ENCODE measurements around the gene ARG1. TPM values are rescaled to one million over a fixed set of nuclear protein-coding genes. Genes with fewer than 3 reads are reported as not detected.

Gene ARG1
- total RNA-seq, 1 experiment from 2014 or later, result 0.69 TPM

DNA sequence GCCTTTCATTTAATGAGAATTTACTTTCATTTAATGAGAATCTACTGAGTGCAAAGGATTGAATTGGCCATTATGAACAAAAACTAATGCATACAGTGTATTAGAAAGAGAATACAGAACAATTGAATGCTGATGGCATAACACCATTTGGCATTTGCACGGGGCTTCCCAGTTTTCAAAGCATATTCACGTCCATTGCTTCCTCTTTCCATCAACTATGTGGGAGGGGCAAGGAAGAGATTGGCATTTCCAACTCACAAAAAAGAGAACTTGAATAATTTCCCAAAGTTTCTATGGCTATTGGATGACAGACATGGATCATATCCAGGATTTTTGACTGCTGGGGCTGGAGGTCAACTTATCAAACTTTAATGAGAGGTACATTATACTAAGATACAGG is 23.2 kb upstream of the ARG1 start:
- no TSS peak for BruUV-seq (replicated peaks)
- no peak overlapping the region for H3K4me3 ChIP-seq (replicated peaks in 1 of 2; ENCODE audit: low read depth in 1 of 2, low read length in 2 of 2)
- CTCF ChIA-PET, result no interaction called here
- no peaks in the 10 kb centered on the region for H3K4me1 ChIP-seq (ENCODE audit: control insufficient read depth in 1 of 2, insufficient read depth in 2 of 2, low read length in 2 of 2)
- no peak overlapping the region for H2AFZ ChIP-seq (ENCODE audit: low read depth, low read length, poor library complexity, severe bottlenecking)
- DNase-seq (ENCODE audit: low read depth, low spot score) (no peak), ATAC-seq (no peak)
- no peaks in the 10 kb centered on the region for H3K36me3 ChIP-seq (ENCODE audit: control insufficient read depth in 1 of 2, insufficient read depth in 2 of 2, low read length in 2 of 2)
- no peak overlapping the region for H3K27ac ChIP-seq (ENCODE audit: low read depth, low read length)
- H3K9ac ChIP-seq (ENCODE audit: low read length), result no peak overlapping the region
- no peaks in the 10 kb centered on the region for H3K9me2 ChIP-seq (ENCODE audit: insufficient read depth)
- TF ChIP-seq ELF1 (IDR thresholded peaks at IDR 0.05; ENCODE audit: borderline replicate concordance, low read depth) (no peak), CBX3 (IDR thresholded peaks at IDR 0.05; ENCODE audit: low read depth) (no peak), SP1 (IDR thresholded peaks at IDR 0.05; ENCODE audit: low read depth) (no peak), TCF7L2 (IDR thresholded peaks at IDR 0.05; ENCODE audit: borderline replicate concordance, extremely low read depth, insufficient read depth, insufficient read length) (no peak), SRF (IDR thresholded peaks at IDR 0.05; ENCODE audit: low read depth) (no peak), EGR1 (IDR thresholded peaks at IDR 0.05; ENCODE audit: low read depth) (no peak), ZNF274 (IDR thresholded peaks at IDR 0.05; ENCODE audit: low read depth, low read length) (no peak), JUND (IDR thresholded peaks at IDR 0.05) (no peak), FOSL1 (IDR thresholded peaks at IDR 0.05; ENCODE audit: low read depth) (no peak)
- TF ChIP-seq, protein P1, sequence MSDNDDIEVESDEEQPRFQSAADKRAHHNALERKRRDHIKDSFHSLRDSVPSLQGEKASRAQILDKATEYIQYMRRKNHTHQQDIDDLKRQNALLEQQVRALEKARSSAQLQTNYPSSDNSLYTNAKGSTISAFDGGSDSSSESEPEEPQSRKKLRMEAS (IDR thresholded peaks at IDR 0.05), result no peak
- TF ChIP-seq, protein P2, sequence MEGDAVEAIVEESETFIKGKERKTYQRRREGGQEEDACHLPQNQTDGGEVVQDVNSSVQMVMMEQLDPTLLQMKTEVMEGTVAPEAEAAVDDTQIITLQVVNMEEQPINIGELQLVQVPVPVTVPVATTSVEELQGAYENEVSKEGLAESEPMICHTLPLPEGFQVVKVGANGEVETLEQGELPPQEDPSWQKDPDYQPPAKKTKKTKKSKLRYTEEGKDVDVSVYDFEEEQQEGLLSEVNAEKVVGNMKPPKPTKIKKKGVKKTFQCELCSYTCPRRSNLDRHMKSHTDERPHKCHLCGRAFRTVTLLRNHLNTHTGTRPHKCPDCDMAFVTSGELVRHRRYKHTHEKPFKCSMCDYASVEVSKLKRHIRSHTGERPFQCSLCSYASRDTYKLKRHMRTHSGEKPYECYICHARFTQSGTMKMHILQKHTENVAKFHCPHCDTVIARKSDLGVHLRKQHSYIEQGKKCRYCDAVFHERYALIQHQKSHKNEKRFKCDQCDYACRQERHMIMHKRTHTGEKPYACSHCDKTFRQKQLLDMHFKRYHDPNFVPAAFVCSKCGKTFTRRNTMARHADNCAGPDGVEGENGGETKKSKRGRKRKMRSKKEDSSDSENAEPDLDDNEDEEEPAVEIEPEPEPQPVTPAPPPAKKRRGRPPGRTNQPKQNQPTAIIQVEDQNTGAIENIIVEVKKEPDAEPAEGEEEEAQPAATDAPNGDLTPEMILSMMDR (IDR thresholded peaks at IDR 0.05 in 2 of 3, conservative IDR thresholded peaks at IDR 0.05 in 1 of 3; ENCODE audit: borderline replicate concordance in 1 of 3, insufficient read depth in 1 of 3, low read depth in 2 of 3, low read length in 2 of 3), result no peak
- TF ChIP-seq, protein P3, sequence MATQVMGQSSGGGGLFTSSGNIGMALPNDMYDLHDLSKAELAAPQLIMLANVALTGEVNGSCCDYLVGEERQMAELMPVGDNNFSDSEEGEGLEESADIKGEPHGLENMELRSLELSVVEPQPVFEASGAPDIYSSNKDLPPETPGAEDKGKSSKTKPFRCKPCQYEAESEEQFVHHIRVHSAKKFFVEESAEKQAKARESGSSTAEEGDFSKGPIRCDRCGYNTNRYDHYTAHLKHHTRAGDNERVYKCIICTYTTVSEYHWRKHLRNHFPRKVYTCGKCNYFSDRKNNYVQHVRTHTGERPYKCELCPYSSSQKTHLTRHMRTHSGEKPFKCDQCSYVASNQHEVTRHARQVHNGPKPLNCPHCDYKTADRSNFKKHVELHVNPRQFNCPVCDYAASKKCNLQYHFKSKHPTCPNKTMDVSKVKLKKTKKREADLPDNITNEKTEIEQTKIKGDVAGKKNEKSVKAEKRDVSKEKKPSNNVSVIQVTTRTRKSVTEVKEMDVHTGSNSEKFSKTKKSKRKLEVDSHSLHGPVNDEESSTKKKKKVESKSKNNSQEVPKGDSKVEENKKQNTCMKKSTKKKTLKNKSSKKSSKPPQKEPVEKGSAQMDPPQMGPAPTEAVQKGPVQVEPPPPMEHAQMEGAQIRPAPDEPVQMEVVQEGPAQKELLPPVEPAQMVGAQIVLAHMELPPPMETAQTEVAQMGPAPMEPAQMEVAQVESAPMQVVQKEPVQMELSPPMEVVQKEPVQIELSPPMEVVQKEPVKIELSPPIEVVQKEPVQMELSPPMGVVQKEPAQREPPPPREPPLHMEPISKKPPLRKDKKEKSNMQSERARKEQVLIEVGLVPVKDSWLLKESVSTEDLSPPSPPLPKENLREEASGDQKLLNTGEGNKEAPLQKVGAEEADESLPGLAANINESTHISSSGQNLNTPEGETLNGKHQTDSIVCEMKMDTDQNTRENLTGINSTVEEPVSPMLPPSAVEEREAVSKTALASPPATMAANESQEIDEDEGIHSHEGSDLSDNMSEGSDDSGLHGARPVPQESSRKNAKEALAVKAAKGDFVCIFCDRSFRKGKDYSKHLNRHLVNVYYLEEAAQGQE (IDR thresholded peaks at IDR 0.05; ENCODE audit: low read depth), result no peak
- TF ChIP-seq, protein P4, sequence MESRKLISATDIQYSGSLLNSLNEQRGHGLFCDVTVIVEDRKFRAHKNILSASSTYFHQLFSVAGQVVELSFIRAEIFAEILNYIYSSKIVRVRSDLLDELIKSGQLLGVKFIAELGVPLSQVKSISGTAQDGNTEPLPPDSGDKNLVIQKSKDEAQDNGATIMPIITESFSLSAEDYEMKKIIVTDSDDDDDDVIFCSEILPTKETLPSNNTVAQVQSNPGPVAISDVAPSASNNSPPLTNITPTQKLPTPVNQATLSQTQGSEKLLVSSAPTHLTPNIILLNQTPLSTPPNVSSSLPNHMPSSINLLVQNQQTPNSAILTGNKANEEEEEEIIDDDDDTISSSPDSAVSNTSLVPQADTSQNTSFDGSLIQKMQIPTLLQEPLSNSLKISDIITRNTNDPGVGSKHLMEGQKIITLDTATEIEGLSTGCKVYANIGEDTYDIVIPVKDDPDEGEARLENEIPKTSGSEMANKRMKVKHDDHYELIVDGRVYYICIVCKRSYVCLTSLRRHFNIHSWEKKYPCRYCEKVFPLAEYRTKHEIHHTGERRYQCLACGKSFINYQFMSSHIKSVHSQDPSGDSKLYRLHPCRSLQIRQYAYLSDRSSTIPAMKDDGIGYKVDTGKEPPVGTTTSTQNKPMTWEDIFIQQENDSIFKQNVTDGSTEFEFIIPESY (IDR thresholded peaks at IDR 0.05; ENCODE audit: extremely low read depth, insufficient replicate concordance, low read length), result no peak
- H3K4me2 ChIP-seq (ENCODE audit: low read length), result no peak overlapping the region
- H3K79me2 ChIP-seq (ENCODE audit: insufficient read depth, low read length), result no peaks in the 10 kb centered on the region
- H3K9me3 ChIP-seq (ENCODE audit: control insufficient read depth in 1 of 2, insufficient read depth in 1 of 2, low read depth in 1 of 2, low read length in 2 of 2), result no peaks in the 10 kb centered on the region
- H3K27me3 ChIP-seq (ENCODE audit: insufficient read depth, low read length), result no peaks in the 10 kb centered on the region
- H4K20me1 ChIP-seq (ENCODE audit: insufficient read depth), result no peaks in the 10 kb centered on the region
- intact Hi-C loops (cut with micrococcal nuclease), result no loop called here
- RAD21 ChIA-PET (ENCODE audit: low non-redundant PET in 1 of 2, low total read pairs in 2 of 2, uncharacterized antibody in 2 of 2, unreplicated experiment in 2 of 2), result no interaction called here
- POLR2A ChIA-PET, result no interaction called here
